CD4-positive, alpha-beta memory T cell (primary cell): ENCODE measurements around the gene ABHD8. TPM values are rescaled to one million over a fixed set of nuclear protein-coding genes. Genes with fewer than 3 reads are reported as not detected.

Experiments used
- CTCF ChIA-PET: fragments of 350-600 bp; sonication (Branson Sonifier 250); formaldehyde crosslinking; loops from one replicate; lab custom pipeline; 2021; ENCODE audit warnings: inconsistent platforms; ENCODE audit not compliant: partially characterized antibody; lab: Charles Lee
- POLR2A ChIA-PET: fragments of 350-600 bp; sonication (Branson Sonifier 250); formaldehyde crosslinking; loops from one replicate; lab custom pipeline; 2021; ENCODE audit not compliant: partially characterized antibody; lab: Charles Lee
- DNase-seq, 5 donors: peaks; one replicate each; pipeline versions ENCODE4 v3.0.0 to v3.0.0-alpha.2; 2020 to 2022; ENCODE audit warnings: mixed read lengths in 1 of 5
- H3K27ac ChIP-seq: one replicate; pipeline ENCODE4 v1.7.0; 2013; ENCODE audit warnings: low read depth, low read length
- H3K27me3 ChIP-seq: 2 replicates; pipeline ENCODE4 v1.7.0; 2013; ENCODE audit warnings: mild to moderate bottlenecking, low read length, moderate library complexity; ENCODE audit not compliant: insufficient read depth
- H3K36me3 ChIP-seq: 2 replicates; pipeline ENCODE4 v1.7.0; 2013; ENCODE audit warnings: mild to moderate bottlenecking, low read length, moderate library complexity; ENCODE audit not compliant: insufficient read depth
- H3K4me1 ChIP-seq: 2 replicates; pipeline ENCODE4 v1.7.0; 2013; ENCODE audit warnings: mild to moderate bottlenecking, low read length, moderate library complexity; ENCODE audit not compliant: insufficient read depth
- H3K4me3 ChIP-seq, 2 donors: one replicate each; pipeline ENCODE4 v1.7.0; 2013; ENCODE audit warnings: low read length in 2 of 2, mild to moderate bottlenecking in 1 of 2
- H3K9me3 ChIP-seq, 2 donors: one replicate each; pipeline ENCODE4 v1.7.0; 2013; ENCODE audit warnings: low read length in 2 of 2, control low read depth in 1 of 2; ENCODE audit not compliant: control insufficient read depth in 1 of 2
- H3K27ac Mint-ChIP-seq, 7 donors: one replicate each; pipeline ENCODE4 v1.8.0; 2020 to 2021; ENCODE audit warnings: mixed read lengths in 7 of 7, mild to moderate bottlenecking in 6 of 7, inconsistent platforms in 3 of 7, moderate library complexity in 3 of 7
- H3K27me3 Mint-ChIP-seq, 2 donors: one replicate each; pipeline ENCODE4 v1.8.0; 2020 to 2021; ENCODE audit warnings: mixed read lengths in 2 of 2
- H3K36me3 Mint-ChIP-seq, 2 donors: one replicate each; pipeline ENCODE4 v1.8.0; 2020 to 2021; ENCODE audit warnings: mixed read lengths in 2 of 2, inconsistent platforms in 1 of 2, mild to moderate bottlenecking in 1 of 2
- H3K4me1 Mint-ChIP-seq, 4 donors: one replicate each; pipeline ENCODE4 v1.8.0; 2020 to 2021; ENCODE audit warnings: mixed read lengths in 4 of 4, mild to moderate bottlenecking in 1 of 4
- H3K4me3 Mint-ChIP-seq, 8 donors: one replicate each; pipeline ENCODE4 v1.8.0; 2020 to 2021; ENCODE audit warnings: mixed read lengths in 8 of 8, mild to moderate bottlenecking in 7 of 8, moderate library complexity in 6 of 8, inconsistent platforms in 3 of 8
- H3K9me3 Mint-ChIP-seq, 8 donors: one replicate each; pipeline ENCODE4 v1.8.0; 2020 to 2021; ENCODE audit warnings: mixed read lengths in 8 of 8, mild to moderate bottlenecking in 5 of 8, inconsistent platforms in 3 of 8, moderate library complexity in 1 of 8
- intact Hi-C: fragments of 100-400 bp; cut with micrococcal nuclease; formaldehyde crosslinking; loops from one replicate; pipeline ENCODE4 v1.15.1; 2023
- polyA plus RNA-seq, 2 donors: library from polyadenylated mRNA; unstranded; fragments of 300-500 nt; fragmentation: Illumina TruSeq; gene quantifications; one replicate each; pipeline ENCODE4 v1.2.3, GENCODE V29; 2021
- total RNA-seq, 2 experiments: library from RNA; stranded (reverse); gene quantifications; one replicate each; pipeline ENCODE4 v1.2.3, GENCODE V29; 2021

ABHD8 gene
- total and polyA plus RNA-seq, 4 experiments from 2014 or later: 6.0 to 10.1 (median 8.6) TPM

- H3K27me3 ChIP-seq: no peaks in the 10 kb centered on the region
- peak overlapping the region in 5 of 7 donors; percentile 1 to 82 (median 47) for H3K27ac Mint-ChIP-seq
- intact Hi-C loops: loop anchor here (1.0 kb wide), 2 partner anchors 21 to 194 kb away; no protein-coding TSS in a partner anchor
- no peaks in the 10 kb centered on the region for H3K9me3 ChIP-seq
- H3K27ac ChIP-seq: no peak overlapping the region
- no peaks in the 10 kb centered on the region for H3K36me3 Mint-ChIP-seq
- H3K4me3 ChIP-seq: no peak overlapping the region
- no peaks in the 10 kb centered on the region for H3K36me3 ChIP-seq
- peaks cover 14% of the 10 kb centered on the region for H3K4me1 ChIP-seq
- POLR2A ChIA-PET: interaction anchor here (0.7 to 1.7 kb wide), 4 partner anchors 20 to 40 kb away, joined by 3 to 7 read pairs (median 4); partner anchors contain the start of gene ANKLE1
- no peak overlapping the region for H3K4me3 Mint-ChIP-seq
- CTCF ChIA-PET: interaction anchor here (0.6 to 8.0 kb wide), 27 partner anchors 9 to 284 kb away, joined by 3 to 83 read pairs (median 4); partner anchors contain the start of genes ANKLE1, DDA1, OCEL1 and USE1
- DNase-seq: peak; percentile 85 to 88 (median 87)
- H3K27me3 Mint-ChIP-seq: no peaks in the 10 kb centered on the region
- peaks cover 5 to 22% (median 16%) of the 10 kb centered on the region in 4 donors for H3K4me1 Mint-ChIP-seq
- H3K9me3 Mint-ChIP-seq: no peaks in the 10 kb centered on the region
These were observed 42.3 kb downstream of the ABHD8 start for GRCh38 chr19:17260842-17261325.

GRCh38 chr19:17259934-17260333, 43.3 kb downstream of the ABHD8 start:
- peaks cover 10% of the 10 kb centered on the region for H3K4me1 ChIP-seq
- Mint-ChIP-seq H3K4me3 (no peak overlapping the region), H3K36me3 (no peaks in the 10 kb centered on the region), H3K4me1 (peaks cover 5 to 21% (median 16%) of the 10 kb centered on the region in 4 donors), H3K27ac (no peak overlapping the region), H3K9me3 (no peaks in the 10 kb centered on the region), H3K27me3 (no peaks in the 10 kb centered on the region)
- no peaks in the 10 kb centered on the region for H3K36me3 ChIP-seq
- DNase-seq: no peak
- intact Hi-C loops: no loop called here
- H3K27me3 ChIP-seq: no peaks in the 10 kb centered on the region
- no peak overlapping the region for H3K27ac ChIP-seq
- no peak overlapping the region for H3K4me3 ChIP-seq
- ChIA-PET POLR2A (interaction anchor here (0.7 to 1.7 kb wide), 4 partner anchors 21 to 39 kb away, joined by 3 to 7 read pairs (median 4); partner anchors contain the start of gene ANKLE1), CTCF (interaction anchor here (0.6 to 8.0 kb wide), 22 partner anchors 8 to 209 kb away, joined by 3 to 83 read pairs (median 4); partner anchors contain the start of genes ANKLE1, DDA1, MRPL34 and OCEL1)
- H3K9me3 ChIP-seq: no peaks in the 10 kb centered on the region

- Histone ChIP-seq H3K9me3 (no peaks in the 10 kb centered on the region), H3K4me3 (no peak overlapping the region), H3K4me1 (peaks cover 4% of the 10 kb centered on the region), H3K27me3 (no peaks in the 10 kb centered on the region), H3K27ac (no peak overlapping the region), H3K36me3 (no peaks in the 10 kb centered on the region)
- Mint-ChIP-seq H3K36me3 (no peaks in the 10 kb centered on the region), H3K4me1 (peaks cover 5 to 15% (median 9%) of the 10 kb centered on the region in 4 donors), H3K9me3 (no peaks in the 10 kb centered on the region), H3K27me3 (no peaks in the 10 kb centered on the region), H3K4me3 (no peak overlapping the region), H3K27ac (no peak overlapping the region)
- intact Hi-C loops: no loop called here
- POLR2A ChIA-PET: interaction anchor here (0.7 kb wide), 1 partner anchor 22 kb away, joined by 4 read pairs; the partner anchor contains the start of gene ANKLE1
- CTCF ChIA-PET: interaction anchor here (0.5 to 8.0 kb wide), 14 partner anchors 8 to 1163 kb away, joined by 3 to 83 read pairs (median 6); partner anchors contain the start of genes ANKLE1, BABAM1, DDA1 and MRPL34
- no peak for DNase-seq
These were observed 44.0 kb downstream of the ABHD8 start for GRCh38 chr19:17259118-17259780.

GRCh38 chr19:17256130-17256529, 47.1 kb downstream of the ABHD8 start:
- no peak for DNase-seq
- Mint-ChIP-seq H3K4me3 (no peak overlapping the region), H3K4me1 (peaks cover 5 to 6% (median 5%) of the 10 kb centered on the region in 4 donors), H3K9me3 (no peaks in the 10 kb centered on the region), H3K27ac (no peak overlapping the region), H3K27me3 (no peaks in the 10 kb centered on the region), H3K36me3 (no peaks in the 10 kb centered on the region)
- Histone ChIP-seq H3K4me3 (no peak overlapping the region), H3K4me1 (peaks cover 3% of the 10 kb centered on the region), H3K27ac (no peak overlapping the region), H3K9me3 (no peaks in the 10 kb centered on the region), H3K27me3 (no peaks in the 10 kb centered on the region), H3K36me3 (no peaks in the 10 kb centered on the region)
- POLR2A ChIA-PET: no interaction called here
- CTCF ChIA-PET: interaction anchor here (0.8 to 2.3 kb wide), 2 partner anchors 11 to 25 kb away, joined by 3 to 10 read pairs; partner anchors contain the start of genes ANKLE1 and BABAM1
- intact Hi-C loops: no loop called here

- H3K4me3 Mint-ChIP-seq: no peak overlapping the region
- H3K27me3 Mint-ChIP-seq: no peaks in the 10 kb centered on the region
- peak overlapping the region in 1 of 7 donors; percentile 41 for H3K27ac Mint-ChIP-seq
- ChIA-PET POLR2A (no interaction called here), CTCF (interaction anchor here (0.7 to 2.3 kb wide), 2 partner anchors 12 to 51 kb away, joined by 3 to 10 read pairs; partner anchors contain the start of gene BABAM1)
- H3K4me1 Mint-ChIP-seq: no peaks in the 10 kb centered on the region
- no peaks in the 10 kb centered on the region for H3K4me1 ChIP-seq
- no peaks in the 10 kb centered on the region for H3K9me3 ChIP-seq
- intact Hi-C loops: no loop called here
- H3K4me3 ChIP-seq: no peak overlapping the region
- H3K36me3 ChIP-seq: no peaks in the 10 kb centered on the region
- DNase-seq: no peak
- H3K27ac ChIP-seq: no peak overlapping the region
- H3K27me3 ChIP-seq: no peaks in the 10 kb centered on the region
- no peaks in the 10 kb centered on the region for H3K36me3 Mint-ChIP-seq
- no peaks in the 10 kb centered on the region for H3K9me3 Mint-ChIP-seq
These were observed 48.0 kb downstream of the ABHD8 start for GRCh38 chr19:17255150-17255621.

GRCh38 chr19:17254636-17255035, 48.6 kb downstream of the ABHD8 start:
- CTCF ChIA-PET: interaction anchor here (2.3 kb wide), 1 partner anchor 12 kb away, joined by 10 read pairs; the partner anchor contains the start of gene BABAM1
- Histone ChIP-seq H3K27me3 (no peaks in the 10 kb centered on the region), H3K9me3 (no peaks in the 10 kb centered on the region), H3K27ac (no peak overlapping the region), H3K4me3 (no peak overlapping the region), H3K36me3 (no peaks in the 10 kb centered on the region), H3K4me1 (no peaks in the 10 kb centered on the region)
- H3K27me3 Mint-ChIP-seq: no peaks in the 10 kb centered on the region
- intact Hi-C loops: no loop called here
- H3K4me3 Mint-ChIP-seq: peak overlapping the region in 1 of 8 donors; percentile 45
- no peaks in the 10 kb centered on the region for H3K36me3 Mint-ChIP-seq
- POLR2A ChIA-PET: no interaction called here
- no peak for DNase-seq
- H3K27ac Mint-ChIP-seq: no peak overlapping the region
- H3K9me3 Mint-ChIP-seq: no peaks in the 10 kb centered on the region
- no peaks in the 10 kb centered on the region for H3K4me1 Mint-ChIP-seq
